Activated CD4-positive, alpha-beta memory T cell treated with anti-CD3 and anti-CD28 coated beads, Interleukin-2, amount 10 ng/mL, durations not matched to agents 7 days and 5 days (primary cell): ENCODE results near the gene UBE2S. TPM values are rescaled to one million over a fixed set of nuclear protein-coding genes. Genes with fewer than 3 reads are reported as not detected.
A peak's percentile ranks its signal among the peaks of the same experiment; 100 is the strongest.

Experiments used
- CTCF ChIA-PET: fragments of 350-600 bp; sonication (Branson Sonifier 250); formaldehyde crosslinking; loops from one replicate; lab custom pipeline; 2021; ENCODE audit warnings: antibody characterized with exemption, inconsistent platforms; lab: Charles Lee
- POLR2A ChIA-PET: fragments of 350-600 bp; sonication (Branson Sonifier 250); formaldehyde crosslinking; loops from one replicate; lab custom pipeline; 2021; ENCODE audit warnings: antibody characterized with exemption; lab: Charles Lee
- DNase-seq: peaks from one replicate; pipeline ENCODE4 v3.0.0-alpha.2; 2020
- H3K27ac Mint-ChIP-seq: one replicate; pipeline ENCODE4 v1.8.0; 2021; ENCODE audit warnings: mild to moderate bottlenecking, mixed read lengths
- H3K27me3 Mint-ChIP-seq: one replicate; pipeline ENCODE4 v1.8.0; 2021; ENCODE audit warnings: mixed read lengths
- H3K36me3 Mint-ChIP-seq: one replicate; pipeline ENCODE4 v1.8.0; 2021; ENCODE audit warnings: low read depth, mixed read lengths
- H3K4me1 Mint-ChIP-seq: one replicate; pipeline ENCODE4 v1.8.0; 2021; ENCODE audit warnings: mixed read lengths
- H3K4me3 Mint-ChIP-seq: one replicate; pipeline ENCODE4 v1.8.0; 2021; ENCODE audit warnings: mild to moderate bottlenecking, mixed read lengths
- H3K9me3 Mint-ChIP-seq: one replicate; pipeline ENCODE4 v1.8.0; 2021; ENCODE audit warnings: mixed read lengths
- total RNA-seq, 2 experiments: library from RNA; stranded (reverse); gene quantifications; one replicate each; pipeline ENCODE4 v1.2.3, GENCODE V29; 2021

Gene UBE2S
- total RNA-seq, 2 experiments from 2014 or later: 277 to 284 TPM

DNA sequence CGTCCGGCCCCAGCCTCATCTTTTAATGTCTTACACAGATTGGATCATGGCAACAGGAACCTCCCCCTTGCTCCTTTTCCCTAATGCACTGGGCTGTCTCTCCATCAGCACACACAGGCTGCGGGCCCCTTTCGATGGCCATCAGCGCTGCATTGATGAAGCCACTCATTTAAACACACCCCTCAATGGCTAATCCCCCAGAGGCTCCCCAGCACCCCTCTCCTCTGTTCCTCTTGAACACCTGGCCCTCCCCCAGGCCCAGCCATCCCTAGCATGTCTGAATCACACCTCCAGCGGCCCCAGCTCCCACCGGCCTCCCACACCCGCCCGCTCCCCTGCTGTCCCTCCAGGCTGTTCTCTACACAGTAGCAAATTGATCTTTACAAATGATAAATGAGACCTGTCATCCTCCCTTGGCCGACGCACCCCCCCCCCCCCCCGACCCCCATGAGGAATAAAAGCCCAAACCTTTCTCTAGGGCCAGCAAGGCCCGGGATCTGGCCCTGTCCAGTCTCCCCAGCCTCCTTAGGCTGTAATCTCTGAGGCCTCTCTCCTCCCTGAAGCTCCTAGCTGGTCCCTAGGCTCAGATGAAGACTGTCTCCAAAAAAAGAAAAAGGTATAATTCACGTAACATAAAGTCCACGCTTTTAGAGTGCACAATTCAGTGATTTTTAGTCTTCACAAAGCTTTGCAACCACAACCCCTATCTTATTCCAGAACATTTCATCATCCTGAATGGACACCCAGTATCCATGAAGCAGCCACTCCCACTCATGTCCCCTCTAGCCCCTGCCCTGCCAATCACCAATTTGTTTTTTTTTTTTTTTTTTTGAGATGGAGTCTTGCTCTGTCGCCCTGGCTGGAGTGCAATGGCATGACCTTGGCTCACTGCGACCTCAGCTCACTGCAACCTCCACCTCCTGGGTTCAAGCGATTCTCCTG, 14.5 kb downstream of the UBE2S start:
- H3K9me3 Mint-ChIP-seq: no peaks in the 10 kb centered on the region
- POLR2A ChIA-PET: interaction anchor here (10.0 kb wide), 1 partner anchor 9 kb away, joined by 224 read pairs; the partner anchor contains the start of gene UBE2S

GRCh38 chr19:55391702-55392615, 15.6 kb downstream of the UBE2S start:
- ChIA-PET CTCF (no interaction called here), POLR2A (interaction anchor here (10.0 kb wide), 1 partner anchor 10 kb away, joined by 224 read pairs; the partner anchor contains the start of gene UBE2S)
- Mint-ChIP-seq H3K9me3 (no peaks in the 10 kb centered on the region), H3K36me3 (peaks cover 45% of the 10 kb centered on the region), H3K27ac (no peak overlapping the region), H3K27me3 (no peaks in the 10 kb centered on the region), H3K4me3 (no peak overlapping the region), H3K4me1 (peaks cover 36% of the 10 kb centered on the region)
- DNase-seq: no peak

More for the DNA sequence above, 14.5 kb downstream of the UBE2S start:
- no peak overlapping the region for H3K27ac Mint-ChIP-seq
- H3K36me3 Mint-ChIP-seq: peaks cover 34% of the 10 kb centered on the region
- no peak for DNase-seq
- no peaks in the 10 kb centered on the region for H3K27me3 Mint-ChIP-seq
- peaks cover 32% of the 10 kb centered on the region for H3K4me1 Mint-ChIP-seq
- H3K4me3 Mint-ChIP-seq: no peak overlapping the region
- CTCF ChIA-PET: no interaction called here

DNA sequence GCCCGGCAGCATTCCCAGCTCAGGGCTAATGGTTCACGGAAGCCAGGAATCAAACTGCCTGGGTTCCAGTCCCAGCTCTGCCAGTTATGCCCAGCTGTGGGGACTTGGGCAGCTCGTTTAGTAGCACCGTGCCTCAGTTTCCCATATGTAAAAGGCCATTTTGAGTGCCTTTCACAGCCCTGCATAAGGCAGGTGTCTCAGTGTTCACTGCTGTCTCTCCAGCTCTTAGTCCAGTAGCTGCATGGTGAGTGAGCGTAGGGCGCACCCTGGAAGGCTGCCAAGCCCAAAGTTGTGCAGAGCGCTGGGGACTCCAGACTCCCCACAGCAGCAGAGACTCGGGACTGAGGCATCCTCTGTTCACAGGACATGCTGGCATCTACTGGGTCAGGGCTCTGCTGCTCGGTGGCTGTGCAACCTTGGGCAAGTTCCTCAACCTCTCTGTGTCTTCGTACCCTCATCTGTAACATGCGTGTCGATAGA, 16.4 kb downstream of the UBE2S start:
- Mint-ChIP-seq H3K4me3 (no peak overlapping the region), H3K9me3 (no peaks in the 10 kb centered on the region), H3K36me3 (peaks cover 52% of the 10 kb centered on the region), H3K27me3 (no peaks in the 10 kb centered on the region), H3K27ac (no peak overlapping the region), H3K4me1 (peaks cover 41% of the 10 kb centered on the region)
- POLR2A ChIA-PET: interaction anchor here (10.0 kb wide), 1 partner anchor 11 kb away, joined by 224 read pairs; the partner anchor contains the start of gene UBE2S
- CTCF ChIA-PET: no interaction called here
- no peak for DNase-seq

GRCh38 chr19:55390461-55390880, 17.1 kb downstream of the UBE2S start:
- H3K27ac Mint-ChIP-seq: peak overlapping the region; percentile 44

GRCh38 chr19:55389386-55390317, 17.9 kb downstream of the UBE2S start:
- peaks cover 58% of the 10 kb centered on the region for H3K36me3 Mint-ChIP-seq
- H3K9me3 Mint-ChIP-seq: no peaks in the 10 kb centered on the region
- DNase-seq: no peak
- no peak overlapping the region for H3K27ac Mint-ChIP-seq
- H3K4me1 Mint-ChIP-seq: peaks cover 48% of the 10 kb centered on the region
- peak overlapping the region; percentile 13 for H3K4me3 Mint-ChIP-seq
- H3K27me3 Mint-ChIP-seq: no peaks in the 10 kb centered on the region
- CTCF ChIA-PET: no interaction called here
- POLR2A ChIA-PET: interaction anchor here (10.0 kb wide), 1 partner anchor 12 kb away, joined by 224 read pairs; the partner anchor contains the start of gene UBE2S

More at GRCh38 chr19:55390461-55390880, 17.1 kb downstream of the UBE2S start:
- DNase-seq: no peak
- H3K27me3 Mint-ChIP-seq: no peaks in the 10 kb centered on the region
- H3K4me1 Mint-ChIP-seq: peaks cover 43% of the 10 kb centered on the region
- CTCF ChIA-PET: no interaction called here
- H3K4me3 Mint-ChIP-seq: no peak overlapping the region
- H3K9me3 Mint-ChIP-seq: no peaks in the 10 kb centered on the region
- POLR2A ChIA-PET: interaction anchor here (10.0 kb wide), 1 partner anchor 12 kb away, joined by 224 read pairs; the partner anchor contains the start of gene UBE2S
- peaks cover 58% of the 10 kb centered on the region for H3K36me3 Mint-ChIP-seq

DNA sequence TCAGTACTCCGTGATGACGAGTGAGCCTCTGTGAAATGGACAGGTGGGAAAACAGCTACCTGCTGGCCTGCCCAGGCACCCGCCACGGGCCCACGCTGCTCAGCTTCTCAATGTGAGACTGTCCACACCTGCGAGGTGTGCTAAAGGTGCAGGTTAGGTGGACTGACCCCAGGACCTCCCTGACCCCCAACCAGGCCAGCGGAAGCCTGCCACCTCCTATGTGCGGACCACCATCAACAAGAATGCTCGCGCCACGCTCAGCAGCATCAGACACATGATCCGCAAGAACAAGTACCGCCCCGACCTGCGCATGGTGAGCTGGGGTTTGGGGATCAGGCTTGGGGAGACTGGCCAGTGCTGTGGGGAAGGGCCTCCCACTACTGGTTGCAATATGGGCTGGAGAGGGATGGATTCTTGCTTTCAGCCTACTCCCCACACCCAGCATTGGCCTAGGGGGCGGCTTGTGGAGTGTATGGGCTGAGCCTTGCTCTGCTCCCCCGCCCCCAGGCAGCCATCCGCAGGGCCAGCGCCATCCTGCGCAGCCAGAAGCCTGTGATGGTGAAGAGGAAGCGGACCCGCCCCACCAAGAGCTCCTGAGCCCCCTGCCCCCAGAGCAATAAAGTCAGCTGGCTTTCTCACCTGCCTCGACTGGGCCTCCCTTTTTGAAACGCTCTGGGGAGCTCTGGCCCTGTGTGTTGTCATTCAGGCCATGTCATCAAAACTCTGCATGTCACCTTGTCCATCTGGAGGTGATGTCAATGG, 19.7 kb downstream of the UBE2S start:
- H3K36me3 Mint-ChIP-seq: peaks cover 58% of the 10 kb centered on the region
- H3K4me1 Mint-ChIP-seq: peaks cover 58% of the 10 kb centered on the region
- no peak overlapping the region for H3K27ac Mint-ChIP-seq
- CTCF ChIA-PET: interaction anchor here (1.7 kb wide), 1 partner anchor 30 kb away, joined by 5 read pairs; no protein-coding TSS in a partner anchor
- POLR2A ChIA-PET: interaction anchor here (0.8 to 10.0 kb wide), 4 partner anchors 14 to 133 kb away, joined by 3 to 224 read pairs (median 12); partner anchors contain the start of genes KMT5C and UBE2S
- no peak for DNase-seq
- peak overlapping the region; percentile 100 for H3K4me3 Mint-ChIP-seq
- no peaks in the 10 kb centered on the region for H3K27me3 Mint-ChIP-seq
- no peaks in the 10 kb centered on the region for H3K9me3 Mint-ChIP-seq

GRCh38 chr19:55386493-55386971, 21.1 kb downstream of the UBE2S start:
- CTCF ChIA-PET: no interaction called here
- Mint-ChIP-seq H3K27me3 (no peaks in the 10 kb centered on the region), H3K27ac (peak overlapping the region; percentile 98), H3K9me3 (no peaks in the 10 kb centered on the region), H3K4me3 (peak overlapping the region; percentile 100), H3K4me1 (peaks cover 71% of the 10 kb centered on the region), H3K36me3 (peaks cover 61% of the 10 kb centered on the region)
- no peak for DNase-seq
- POLR2A ChIA-PET: interaction anchor here (1.1 to 10.0 kb wide), 7 partner anchors 15 to 133 kb away, joined by 3 to 224 read pairs (median 4); partner anchors contain the start of genes KMT5C and UBE2S

DNA sequence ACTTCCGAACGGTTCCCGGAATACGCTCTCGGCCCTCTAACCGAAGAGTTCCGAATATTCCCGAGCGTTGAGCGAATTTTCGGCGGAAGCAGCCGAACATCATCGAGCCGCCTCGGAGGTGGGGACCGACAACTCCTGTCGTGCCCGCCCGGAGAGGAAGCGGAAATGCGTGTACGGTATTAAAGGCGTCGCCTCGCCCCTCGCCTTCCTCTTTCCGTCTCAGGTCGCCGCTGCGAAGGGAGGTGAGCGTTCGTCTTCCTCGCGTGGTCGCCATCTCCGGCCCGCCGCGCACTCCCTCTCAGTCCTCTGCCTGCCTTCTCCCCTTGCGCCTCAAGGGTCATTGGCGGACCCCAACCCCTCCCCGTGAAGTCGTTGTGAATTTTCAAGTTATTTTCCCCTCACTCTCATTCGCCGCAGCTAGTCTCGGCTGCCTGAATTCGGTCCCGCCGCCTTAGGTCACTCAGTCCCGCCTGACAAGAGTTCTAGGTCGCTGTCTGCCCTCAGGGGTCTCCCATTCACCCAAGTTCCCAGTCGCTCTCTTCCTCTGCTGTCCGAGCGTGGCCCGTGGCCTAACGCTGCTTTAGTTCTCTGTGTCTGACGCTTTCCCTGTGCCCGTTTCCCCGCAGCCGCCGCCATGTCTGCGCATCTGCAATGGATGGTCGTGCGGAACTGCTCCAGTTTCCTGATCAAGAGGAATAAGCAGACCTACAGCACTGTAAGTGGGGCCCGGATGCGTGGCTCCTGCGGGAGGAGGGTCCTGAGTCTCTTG, 21.7 kb downstream of the UBE2S start, which contains the start of gene RPL28:
Gene RPL28, plus strand, starts transcription at position 209 of the 769 bp plus-strand sequence. Its CDS starts 426 bp downstream, at position 635.
- Mint-ChIP-seq H3K36me3 (peaks cover 63% of the 10 kb centered on the region), H3K9me3 (no peaks in the 10 kb centered on the region), H3K4me3 (peak within 1 kb of the TSS; percentile 100), H3K4me1 (peaks cover 73% of the 10 kb centered on the region), H3K27me3 (no peaks in the 10 kb centered on the region), H3K27ac (peak within 1 kb of the TSS; percentile 98)
- CTCF ChIA-PET: no interaction called here
- POLR2A ChIA-PET: interaction anchor here (1.1 to 10.0 kb wide), 7 partner anchors 16 to 133 kb away, joined by 3 to 224 read pairs (median 4); partner anchors contain the start of genes KMT5C and UBE2S
- DNase-seq: peak; percentile 99

DNA sequence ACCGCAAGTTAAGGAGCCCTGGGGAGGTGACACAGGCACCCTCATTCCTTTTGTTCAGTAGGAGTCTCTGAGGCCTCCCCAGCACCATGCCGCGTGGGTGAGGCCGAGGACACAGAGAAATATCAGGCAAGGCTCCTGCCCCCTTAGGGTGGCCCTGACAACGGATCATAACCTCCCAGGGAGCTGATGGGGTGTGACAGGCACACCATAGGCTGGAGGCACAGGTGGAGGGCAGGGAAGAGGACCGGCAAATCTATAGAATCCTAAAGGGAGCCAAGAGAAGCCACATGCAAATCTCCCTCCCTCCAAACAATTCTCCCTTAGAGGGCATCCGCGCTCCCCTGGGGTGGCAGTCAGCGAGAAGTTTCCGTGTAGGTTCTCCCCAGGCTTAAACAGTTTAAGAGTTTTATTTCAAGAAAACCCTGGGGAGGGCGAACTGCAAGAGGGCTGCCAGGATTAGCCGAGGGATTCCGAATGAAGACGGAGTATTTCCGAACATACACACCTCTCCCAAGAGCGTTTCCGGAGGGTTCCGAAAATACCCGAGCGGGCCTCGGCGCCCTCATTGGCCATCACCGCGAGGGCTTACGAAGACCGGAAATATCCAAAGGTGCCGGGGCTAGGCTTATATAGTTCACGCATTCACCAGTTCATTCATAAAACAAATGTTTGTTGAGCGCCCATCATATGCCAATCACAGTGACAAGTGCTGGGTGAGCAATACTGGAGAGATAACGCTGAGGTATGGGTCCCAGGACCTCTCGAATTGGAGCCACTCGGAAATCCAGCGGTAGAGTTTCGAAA, 22.5 kb downstream of the UBE2S start:
- peak overlapping the region; percentile 98 for H3K27ac Mint-ChIP-seq
- H3K36me3 Mint-ChIP-seq: peaks cover 55% of the 10 kb centered on the region
- DNase-seq: peak; percentile 97
- ChIA-PET POLR2A (interaction anchor here (0.8 to 10.0 kb wide), 21 partner anchors 9 to 305 kb away, joined by 3 to 224 read pairs (median 7); partner anchors contain the start of genes HSPBP1, KMT5C, PPP1R12C and PPP6R1), CTCF (interaction anchor here (1.0 to 2.4 kb wide), 12 partner anchors 11 to 269 kb away, joined by 3 to 30 read pairs (median 6); partner anchors contain the start of genes U2AF2 and ZNF865)
- peak overlapping the region; percentile 100 for H3K4me3 Mint-ChIP-seq
- H3K4me1 Mint-ChIP-seq: peaks cover 69% of the 10 kb centered on the region
- no peaks in the 10 kb centered on the region for H3K9me3 Mint-ChIP-seq
- H3K27me3 Mint-ChIP-seq: no peaks in the 10 kb centered on the region
